Kidney (tissue), 14 donors: ENCODE data around the gene SDC3. TPM values are rescaled to one million over a fixed set of nuclear protein-coding genes. Genes with fewer than 3 reads are reported as not detected.

ENCODE experiments used
- DNase-seq, 5 donors: peaks; one replicate each; pipeline ENCODE4 v3.0.0-alpha.2; 2013 to 2020
- FAIRE-seq: peaks from 2 replicates; lab custom pipeline; 2012; peaks lifted over from hg19 to GRCh38; lab: Jason Lieb, UNC
- H3K27ac ChIP-seq, 2 donors: one replicate each; pipeline ENCODE4 v1.7.0; 2013; ENCODE audit warnings: low read depth in 2 of 2, low read length in 2 of 2, inconsistent platforms in 1 of 2
- H3K27me3 ChIP-seq: one replicate; pipeline ENCODE4 v1.7.1; 2013; ENCODE audit warnings: low read length, inconsistent platforms; ENCODE audit not compliant: control insufficient read depth, insufficient read depth
- H3K36me3 ChIP-seq, 3 donors: one replicate each; pipeline versions ENCODE4 v1.7.0 to v1.7.1; 2013; ENCODE audit warnings: low read length in 3 of 3, control low read depth in 1 of 3, inconsistent platforms in 1 of 3; ENCODE audit not compliant: insufficient read depth in 3 of 3, control insufficient read depth in 2 of 3
- H3K4me1 ChIP-seq, 3 donors: one replicate each; pipeline versions ENCODE4 v1.7.0 to v1.7.1; 2013; ENCODE audit warnings: low read length in 3 of 3, inconsistent platforms in 1 of 3, low read depth in 1 of 3; ENCODE audit not compliant: control insufficient read depth in 2 of 3, insufficient read depth in 2 of 3
- H3K4me3 ChIP-seq, 3 donors: one replicate each; pipeline versions ENCODE4 v1.7.0 to v1.8.1; 2013; ENCODE audit warnings: low read length in 3 of 3, control low read depth in 1 of 3, inconsistent platforms in 1 of 3
- H3K9ac ChIP-seq, 3 donors: one replicate each; pipeline versions ENCODE4 v1.7.0 to v1.7.1; 2013; ENCODE audit warnings: low read length in 3 of 3, control low read depth in 1 of 3, inconsistent platforms in 1 of 3
- H3K9me3 ChIP-seq, 3 donors: one replicate each; pipeline versions ENCODE4 v1.7.0 to v1.7.1; 2013; ENCODE audit warnings: low read length in 3 of 3, control low read depth in 1 of 3, inconsistent platforms in 1 of 3; ENCODE audit not compliant: control insufficient read depth in 2 of 3, insufficient read depth in 1 of 3
- intact Hi-C: fragments of 100-400 bp; cut with DNase I; formaldehyde crosslinking; loops from one replicate; pipeline ENCODE4 v1.11.1; 2022
- polyA plus RNA-seq: library from polyadenylated mRNA; stranded (reverse); fragments of 350-450 nt; fragmentation: Illumina TruSeq; extraction: RNeasy Lipid Tissue Mini Kit (QIAGEN cat#74804); gene quantifications from one replicate; pipeline ENCODE4 v1.2.3, GENCODE V29; 2014; ENCODE audit warnings: low read depth, low replicate concordance; ENCODE audit not compliant: insufficient read depth
- total RNA-seq: library from RNA; stranded (reverse); fragmentation: NEBNext Ultra II Directional; extraction: Animal tissue kit (Norgen Biotek cat#: 25700); gene quantifications from one replicate; pipeline ENCODE4 v1.2.1, GENCODE V29; 2021
- TF ChIP-seq, protein P1 (sequence below): IDR thresholded peaks from 3 replicates; pipeline ENCODE4 v1.5.1; 2012; ENCODE audit warnings: mild to moderate bottlenecking, moderate library complexity, borderline replicate concordance; ENCODE audit not compliant: insufficient read depth; ENCODE audit errors: extremely low read depth
- donor health status: control.
- donor health status: control.
- donor health status: control.
- donor health status: control.
- donor health status: control.
- donor health status: DM: yes; HTN: yes; CAD: no.
- donor health status: Normal renal cell carcinoma (clear cell type).

SDC3 gene
- total and polyA plus RNA-seq, 2 donors from 2014 or later, result 11.0 to 58.7 TPM

DNA sequence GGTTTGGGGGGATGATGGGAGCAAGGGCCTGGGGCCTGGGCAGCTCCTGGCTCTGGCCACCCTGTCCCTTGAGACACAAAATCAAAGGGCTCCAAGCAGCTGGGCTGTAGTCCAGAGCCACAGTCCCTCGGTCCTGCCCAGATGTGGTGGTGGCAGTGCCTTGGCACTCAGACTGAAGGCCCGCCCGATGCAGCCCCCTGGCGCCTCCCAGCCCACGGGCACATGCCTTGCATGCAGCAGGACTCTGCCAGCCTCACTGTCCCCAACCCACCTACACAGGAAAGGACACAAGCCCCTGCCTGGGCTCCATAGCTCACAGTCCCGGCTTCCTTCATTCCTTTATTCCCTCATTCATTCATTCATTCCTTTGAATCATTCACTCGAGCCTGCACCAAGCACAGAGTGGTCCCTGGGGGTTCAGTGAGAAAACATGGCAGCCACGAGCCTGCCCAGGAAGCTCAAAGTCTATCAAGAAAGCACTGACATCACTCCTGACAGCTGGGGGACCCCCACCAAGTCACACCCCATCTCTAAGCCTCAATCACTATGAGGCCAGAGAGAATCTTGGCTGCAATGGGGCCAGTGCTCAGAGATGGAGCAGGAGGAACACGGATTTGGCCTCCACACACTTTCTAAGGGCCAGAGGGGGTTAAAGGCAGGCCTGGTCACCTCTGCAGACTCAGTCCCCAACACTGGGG, 5.8 kb downstream of the SDC3 start:
- FAIRE-seq, result no peak
- no peaks in the 10 kb centered on the region for H3K9me3 ChIP-seq
- H3K9ac ChIP-seq, result no peak overlapping the region
- TF ChIP-seq, protein P1, sequence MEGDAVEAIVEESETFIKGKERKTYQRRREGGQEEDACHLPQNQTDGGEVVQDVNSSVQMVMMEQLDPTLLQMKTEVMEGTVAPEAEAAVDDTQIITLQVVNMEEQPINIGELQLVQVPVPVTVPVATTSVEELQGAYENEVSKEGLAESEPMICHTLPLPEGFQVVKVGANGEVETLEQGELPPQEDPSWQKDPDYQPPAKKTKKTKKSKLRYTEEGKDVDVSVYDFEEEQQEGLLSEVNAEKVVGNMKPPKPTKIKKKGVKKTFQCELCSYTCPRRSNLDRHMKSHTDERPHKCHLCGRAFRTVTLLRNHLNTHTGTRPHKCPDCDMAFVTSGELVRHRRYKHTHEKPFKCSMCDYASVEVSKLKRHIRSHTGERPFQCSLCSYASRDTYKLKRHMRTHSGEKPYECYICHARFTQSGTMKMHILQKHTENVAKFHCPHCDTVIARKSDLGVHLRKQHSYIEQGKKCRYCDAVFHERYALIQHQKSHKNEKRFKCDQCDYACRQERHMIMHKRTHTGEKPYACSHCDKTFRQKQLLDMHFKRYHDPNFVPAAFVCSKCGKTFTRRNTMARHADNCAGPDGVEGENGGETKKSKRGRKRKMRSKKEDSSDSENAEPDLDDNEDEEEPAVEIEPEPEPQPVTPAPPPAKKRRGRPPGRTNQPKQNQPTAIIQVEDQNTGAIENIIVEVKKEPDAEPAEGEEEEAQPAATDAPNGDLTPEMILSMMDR, result no peak
- DNase-seq, result peak in 1 of 5 donors; percentile 42
- no peaks in the 10 kb centered on the region for H3K27me3 ChIP-seq
- no peak overlapping the region for H3K4me3 ChIP-seq
- H3K36me3 ChIP-seq, result no peaks in the 10 kb centered on the region
- peaks cover 0 to 15% (median 0%) of the 10 kb centered on the region in 3 donors for H3K4me1 ChIP-seq
- intact Hi-C loops, result no loop called here
- H3K27ac ChIP-seq, result peak overlapping the region; percentile 47 to 69

DNA sequence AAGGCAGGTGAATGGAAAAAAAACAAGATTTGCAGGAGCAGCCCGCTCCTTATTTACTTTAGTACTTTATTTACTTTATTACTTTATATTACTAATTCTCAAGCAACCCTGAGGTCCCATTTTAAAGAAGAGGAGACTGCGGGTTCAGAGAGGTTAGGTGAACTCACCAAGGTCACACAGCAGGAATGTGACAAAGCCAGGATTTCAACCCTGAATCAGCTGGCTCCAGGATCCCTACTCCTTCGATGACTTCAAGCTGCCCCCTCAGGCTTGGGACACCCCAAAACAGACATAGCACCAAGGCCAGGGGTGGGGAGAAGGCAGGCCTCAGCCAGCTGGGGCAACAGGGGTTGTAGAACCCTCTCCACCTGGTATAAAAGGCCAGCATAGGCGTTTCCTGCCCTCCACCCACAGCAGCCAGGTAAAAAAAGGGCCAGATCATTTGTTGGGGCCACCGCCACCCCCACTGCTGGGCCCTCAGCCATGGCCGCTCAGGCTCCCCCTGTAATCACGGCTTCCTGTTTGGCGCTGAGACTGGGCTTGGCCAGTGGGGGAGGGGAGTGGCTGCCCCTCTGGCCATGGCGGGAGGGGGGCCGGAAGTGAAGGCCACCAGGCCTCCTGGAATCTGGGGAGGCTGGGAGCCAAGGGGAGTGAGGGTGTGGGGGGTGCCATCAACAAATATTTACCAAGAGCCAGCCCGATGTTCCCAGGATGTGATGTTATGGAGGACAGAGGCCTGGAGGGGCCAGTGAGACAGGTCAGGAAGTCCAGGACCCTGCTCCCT, 6.6 kb downstream of the SDC3 start:
- H3K4me1 ChIP-seq, result peaks cover 0 to 8% (median 0%) of the 10 kb centered on the region in 3 donors
- H3K36me3 ChIP-seq, result no peaks in the 10 kb centered on the region
- no peak overlapping the region for H3K4me3 ChIP-seq
- H3K27me3 ChIP-seq, result no peaks in the 10 kb centered on the region
- intact Hi-C loops, result no loop called here
- TF ChIP-seq, protein P1, result no peak
- no peak overlapping the region for H3K9ac ChIP-seq
- H3K9me3 ChIP-seq, result no peaks in the 10 kb centered on the region
- DNase-seq (peak in 1 of 5 donors; percentile 56), FAIRE-seq (no peak)
- H3K27ac ChIP-seq, result peak overlapping the region; percentile 63 to 69

DNA sequence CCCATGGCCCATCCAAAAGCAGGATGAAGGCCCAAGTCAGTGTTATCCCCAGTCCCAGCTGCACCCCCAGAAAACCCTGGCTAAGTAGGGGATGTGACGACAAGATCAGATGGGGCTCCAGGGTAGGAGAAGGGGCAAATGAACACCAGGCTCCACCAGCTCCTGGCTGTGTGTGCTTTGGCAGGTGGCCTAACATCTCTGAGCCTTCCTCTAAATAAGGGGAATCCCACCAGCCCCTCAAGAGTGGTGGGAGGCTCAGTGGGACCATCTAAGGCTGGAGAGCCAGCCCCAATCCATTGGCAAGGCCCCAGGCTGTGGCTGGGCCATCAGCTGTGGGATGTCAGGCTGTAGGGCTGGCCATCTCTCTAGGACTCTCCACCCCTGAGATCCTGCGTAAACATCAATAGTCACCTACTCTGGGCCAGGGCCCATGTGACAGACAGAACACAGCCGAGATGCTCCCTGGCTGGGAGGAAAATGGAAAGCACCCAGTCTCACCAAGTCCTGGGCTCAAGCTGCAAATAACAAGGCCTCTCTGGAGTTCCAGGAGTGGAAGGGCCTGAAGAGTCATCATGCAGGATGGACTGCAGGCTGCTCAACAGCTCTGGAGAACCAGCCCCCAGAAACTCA, 7.5 kb downstream of the SDC3 start:
- DNase-seq, result no peak
- H3K9ac ChIP-seq, result no peak overlapping the region
- TF ChIP-seq, protein P1, result no peak
- intact Hi-C loops, result no loop called here
- H3K4me1 ChIP-seq, result peaks cover 0 to 10% (median 0%) of the 10 kb centered on the region in 3 donors
- H3K27ac ChIP-seq, result no peak overlapping the region
- H3K9me3 ChIP-seq, result no peaks in the 10 kb centered on the region
- no peak for FAIRE-seq
- no peaks in the 10 kb centered on the region for H3K36me3 ChIP-seq
- H3K4me3 ChIP-seq, result no peak overlapping the region
- H3K27me3 ChIP-seq, result no peaks in the 10 kb centered on the region
